OCI-LY3 (cell line): ENCODE data around the gene BPIFA1.

ENCODE experiments used
- H2AFZ ChIP-seq: fragments of 200-600, 300-600 bp; shearing (Covaris generic); 2 replicates; pipeline ENCODE4 v1.6.0; 2014; ENCODE audit warnings: antibody characterized with exemption, low read depth, low read length
- H3K27ac ChIP-seq: fragments of 200-600, 300-600 bp; sonication (generic); 2 replicates; pipeline ENCODE4 v1.5.1; 2014; ENCODE audit warnings: mild to moderate bottlenecking, low read length, moderate library complexity, mixed read lengths
- H3K27me3 ChIP-seq: fragments of 200-600, 300-600 bp; sonication (generic); 2 replicates; pipeline ENCODE4 v1.6.1; 2014; ENCODE audit warnings: low read depth, low read length, mixed read lengths
- H3K36me3 ChIP-seq: fragments of 200-600, 300-600 bp; sonication (generic); replicated peaks from 2 replicates; pipeline ENCODE3; 2014; ENCODE audit warnings: low read depth, low read length, mixed read lengths
- H3K4me1 ChIP-seq: fragments of 300-600, 200-600 bp; sonication (generic); 2 replicates; pipeline ENCODE4 v1.6.1; 2014; ENCODE audit warnings: low read length, mixed read lengths
- H3K4me2 ChIP-seq: fragments of 200-600, 300-600 bp; sonication (generic); 2 replicates; pipeline ENCODE4 v1.6.1; 2014; ENCODE audit warnings: low read length, mixed read lengths
- H3K4me3 ChIP-seq: fragments of 300-600, 200-600 bp; sonication (generic); 2 replicates; pipeline ENCODE4 v1.5.1; 2014; ENCODE audit warnings: antibody characterized with exemption, mild to moderate bottlenecking, low read length, moderate library complexity
- H3K79me2 ChIP-seq: fragments of 300-600, 200-600 bp; shearing (Covaris generic); 2 replicates; pipeline ENCODE4 v1.6.1; 2014; ENCODE audit warnings: mild to moderate bottlenecking, low read length, mixed read lengths
- H3K9ac ChIP-seq: fragments of 300-600, 200-600 bp; shearing (Covaris generic); 2 replicates; pipeline ENCODE4 v1.6.0; 2014; ENCODE audit warnings: mild to moderate bottlenecking, low read length, moderate library complexity
- H3K9me3 ChIP-seq: fragments of 200-600, 300-600 bp; shearing (Covaris generic); 2 replicates; pipeline ENCODE4 v1.6.1; 2014; ENCODE audit warnings: low read length, mixed read lengths; ENCODE audit not compliant: insufficient read depth
- H4K20me1 ChIP-seq: fragments of 200-600, 300-600 bp; sonication (generic); 2 replicates; pipeline ENCODE4 v1.6.1; 2016; ENCODE audit warnings: low read length, mixed read lengths; ENCODE audit not compliant: insufficient read depth
- EZH2phosphoT487 ChIP-seq: fragments of 200-600 bp; shearing (Covaris generic); IDR thresholded peaks from 2 replicates; pipeline ENCODE4 v1.6.1; 2018; ENCODE audit warnings: antibody characterized with exemption, mixed run types, low read depth
- TF ChIP-seq, protein P1 (sequence below): fragments of 200-600, 300-600 bp; sonication (generic); IDR thresholded peaks from 2 replicates; pipeline ENCODE4 v1.5.1; 2014; ENCODE audit warnings: antibody characterized with exemption, low read length, low read depth

Gene BPIFA1

GRCh38 chr20:33290852-33291251, 55.1 kb downstream of the BPIFA1 start:
- H3K9me3 ChIP-seq, result no peaks in the 10 kb centered on the region
- H3K27ac ChIP-seq, result no peak overlapping the region
- TF ChIP-seq, protein P1, sequence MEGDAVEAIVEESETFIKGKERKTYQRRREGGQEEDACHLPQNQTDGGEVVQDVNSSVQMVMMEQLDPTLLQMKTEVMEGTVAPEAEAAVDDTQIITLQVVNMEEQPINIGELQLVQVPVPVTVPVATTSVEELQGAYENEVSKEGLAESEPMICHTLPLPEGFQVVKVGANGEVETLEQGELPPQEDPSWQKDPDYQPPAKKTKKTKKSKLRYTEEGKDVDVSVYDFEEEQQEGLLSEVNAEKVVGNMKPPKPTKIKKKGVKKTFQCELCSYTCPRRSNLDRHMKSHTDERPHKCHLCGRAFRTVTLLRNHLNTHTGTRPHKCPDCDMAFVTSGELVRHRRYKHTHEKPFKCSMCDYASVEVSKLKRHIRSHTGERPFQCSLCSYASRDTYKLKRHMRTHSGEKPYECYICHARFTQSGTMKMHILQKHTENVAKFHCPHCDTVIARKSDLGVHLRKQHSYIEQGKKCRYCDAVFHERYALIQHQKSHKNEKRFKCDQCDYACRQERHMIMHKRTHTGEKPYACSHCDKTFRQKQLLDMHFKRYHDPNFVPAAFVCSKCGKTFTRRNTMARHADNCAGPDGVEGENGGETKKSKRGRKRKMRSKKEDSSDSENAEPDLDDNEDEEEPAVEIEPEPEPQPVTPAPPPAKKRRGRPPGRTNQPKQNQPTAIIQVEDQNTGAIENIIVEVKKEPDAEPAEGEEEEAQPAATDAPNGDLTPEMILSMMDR, result no peak
- TF ChIP-seq EZH2phosphoT487, result no peak
- H3K4me3 ChIP-seq, result no peak overlapping the region
- no peak overlapping the region for H3K9ac ChIP-seq
- no peaks in the 10 kb centered on the region for H3K36me3 ChIP-seq
- peaks cover 41% of the 10 kb centered on the region for H3K27me3 ChIP-seq
- no peaks in the 10 kb centered on the region for H4K20me1 ChIP-seq
- H3K4me1 ChIP-seq, result no peaks in the 10 kb centered on the region
- no peak overlapping the region for H3K4me2 ChIP-seq
- H2AFZ ChIP-seq, result no peak overlapping the region
- H3K79me2 ChIP-seq, result no peaks in the 10 kb centered on the region

GRCh38 chr20:33291416-33291815, 55.6 kb downstream of the BPIFA1 start:
- H4K20me1 ChIP-seq, result no peaks in the 10 kb centered on the region
- H2AFZ ChIP-seq, result no peak overlapping the region
- H3K27ac ChIP-seq, result no peak overlapping the region
- H3K36me3 ChIP-seq, result no peaks in the 10 kb centered on the region
- H3K79me2 ChIP-seq, result no peaks in the 10 kb centered on the region
- peaks cover 40% of the 10 kb centered on the region for H3K27me3 ChIP-seq
- H3K4me1 ChIP-seq, result no peaks in the 10 kb centered on the region
- H3K4me3 ChIP-seq, result no peak overlapping the region
- no peak overlapping the region for H3K4me2 ChIP-seq
- no peaks in the 10 kb centered on the region for H3K9me3 ChIP-seq
- no peak overlapping the region for H3K9ac ChIP-seq
- TF ChIP-seq, protein P1, result no peak
- no peak for TF ChIP-seq EZH2phosphoT487

DNA sequence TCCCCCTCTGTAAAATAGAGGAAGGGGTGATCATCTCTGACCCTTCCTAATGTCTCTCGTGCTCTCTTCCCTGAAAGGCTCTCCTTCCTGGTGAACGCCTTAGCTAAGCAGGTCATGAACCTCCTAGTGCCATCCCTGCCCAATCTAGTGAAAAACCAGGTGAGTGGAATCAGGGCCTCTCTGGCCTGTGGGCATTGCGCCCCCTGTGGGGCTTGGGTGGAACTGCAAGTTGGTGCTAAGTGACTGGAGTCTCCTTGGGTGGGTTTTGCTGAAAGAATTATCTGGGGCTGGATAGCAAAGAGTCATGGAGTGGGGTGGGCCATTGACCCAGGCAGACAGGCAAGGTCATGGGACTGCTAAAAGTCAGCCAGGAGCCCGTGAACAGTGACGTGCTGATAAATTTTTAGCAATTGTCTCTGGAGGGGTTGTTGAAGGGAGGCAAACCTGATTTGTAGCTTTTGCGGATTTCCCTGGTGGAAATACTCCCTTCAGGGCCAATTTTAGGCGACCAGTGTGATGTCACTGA, 56.1 kb downstream of the BPIFA1 start:
- Histone ChIP-seq H3K27me3 (peaks cover 38% of the 10 kb centered on the region), H3K9ac (no peak overlapping the region), H3K27ac (no peak overlapping the region), H3K4me1 (no peaks in the 10 kb centered on the region), H3K79me2 (no peaks in the 10 kb centered on the region), H2AFZ (no peak overlapping the region), H4K20me1 (no peaks in the 10 kb centered on the region), H3K4me3 (no peak overlapping the region), H3K4me2 (no peak overlapping the region), H3K9me3 (no peaks in the 10 kb centered on the region), H3K36me3 (no peaks in the 10 kb centered on the region)
- no peak for TF ChIP-seq EZH2phosphoT487
- TF ChIP-seq, protein P1, result peak; percentile 100
